Liver (tissue), 3 donors: Measurements from ENCODE around the gene IRGC.

Source experiments
- ATF3 ChIP-seq: IDR thresholded peaks from 2 replicates; pipeline ENCODE4 v1.6.1; 2016; ENCODE audit warnings: antibody characterized with exemption
- EGR1 ChIP-seq, 2 donors: IDR thresholded peaks; 2 replicates each; pipeline ENCODE4 v1.6.1; 2016 to 2018; ENCODE audit warnings: antibody characterized with exemption in 2 of 2, low read depth in 2 of 2
- FOXA1 ChIP-seq: IDR thresholded peaks from 2 replicates; pipeline ENCODE4 v1.6.1; 2016; ENCODE audit warnings: antibody characterized with exemption
- FOXA2 ChIP-seq: IDR thresholded peaks from 2 replicates; pipeline ENCODE4 v1.6.1; 2016; ENCODE audit warnings: antibody characterized with exemption
- HNF4G ChIP-seq: IDR thresholded peaks from 2 replicates; pipeline ENCODE4 v1.6.1; 2016; ENCODE audit warnings: antibody characterized with exemption
- RAD21 ChIP-seq, 2 donors: IDR thresholded peaks; 2 replicates each; pipeline ENCODE4 v1.6.1; 2016; ENCODE audit warnings: antibody characterized with exemption in 2 of 2, mild to moderate bottlenecking in 2 of 2
- SP1 ChIP-seq: IDR thresholded peaks from 2 replicates; pipeline ENCODE4 v1.6.1; 2018; ENCODE audit warnings: antibody characterized with exemption, mild to moderate bottlenecking
- TF ChIP-seq, protein P1 (sequence below): fragments of 150-350 bp; IDR thresholded peaks from 2 replicates; pipeline ENCODE4 v1.5.1; 2017; ENCODE audit warnings: improper control_type of control experiment, low read depth, low read length; ENCODE audit not compliant: missing input control
- TF ChIP-seq, protein P2 (sequence below): IDR thresholded peaks from 2 replicates; pipeline ENCODE4 v1.6.1; 2016; ENCODE audit warnings: antibody characterized with exemption
- TF ChIP-seq, protein P3 (sequence below): IDR thresholded peaks from 2 replicates; pipeline ENCODE4 v1.6.1; 2016; ENCODE audit warnings: antibody characterized with exemption
- donor health status: healthy.
- donor health status: healthy.

GRCh38 chr19:43748685-43749084 is 32.8 kb downstream of the IRGC start:
- TF ChIP-seq, protein P1, sequence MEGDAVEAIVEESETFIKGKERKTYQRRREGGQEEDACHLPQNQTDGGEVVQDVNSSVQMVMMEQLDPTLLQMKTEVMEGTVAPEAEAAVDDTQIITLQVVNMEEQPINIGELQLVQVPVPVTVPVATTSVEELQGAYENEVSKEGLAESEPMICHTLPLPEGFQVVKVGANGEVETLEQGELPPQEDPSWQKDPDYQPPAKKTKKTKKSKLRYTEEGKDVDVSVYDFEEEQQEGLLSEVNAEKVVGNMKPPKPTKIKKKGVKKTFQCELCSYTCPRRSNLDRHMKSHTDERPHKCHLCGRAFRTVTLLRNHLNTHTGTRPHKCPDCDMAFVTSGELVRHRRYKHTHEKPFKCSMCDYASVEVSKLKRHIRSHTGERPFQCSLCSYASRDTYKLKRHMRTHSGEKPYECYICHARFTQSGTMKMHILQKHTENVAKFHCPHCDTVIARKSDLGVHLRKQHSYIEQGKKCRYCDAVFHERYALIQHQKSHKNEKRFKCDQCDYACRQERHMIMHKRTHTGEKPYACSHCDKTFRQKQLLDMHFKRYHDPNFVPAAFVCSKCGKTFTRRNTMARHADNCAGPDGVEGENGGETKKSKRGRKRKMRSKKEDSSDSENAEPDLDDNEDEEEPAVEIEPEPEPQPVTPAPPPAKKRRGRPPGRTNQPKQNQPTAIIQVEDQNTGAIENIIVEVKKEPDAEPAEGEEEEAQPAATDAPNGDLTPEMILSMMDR: no peak
- TF ChIP-seq HNF4G: no peak
- no peak for TF ChIP-seq EGR1 (IDR thresholded peaks at IDR 0.05; ENCODE audit: low read depth in 2 of 2)
- TF ChIP-seq SP1: no peak
- TF ChIP-seq, protein P2, sequence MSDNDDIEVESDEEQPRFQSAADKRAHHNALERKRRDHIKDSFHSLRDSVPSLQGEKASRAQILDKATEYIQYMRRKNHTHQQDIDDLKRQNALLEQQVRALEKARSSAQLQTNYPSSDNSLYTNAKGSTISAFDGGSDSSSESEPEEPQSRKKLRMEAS: no peak
- no peak for TF ChIP-seq FOXA2
- TF ChIP-seq ATF3: no peak
- TF ChIP-seq, protein P3, sequence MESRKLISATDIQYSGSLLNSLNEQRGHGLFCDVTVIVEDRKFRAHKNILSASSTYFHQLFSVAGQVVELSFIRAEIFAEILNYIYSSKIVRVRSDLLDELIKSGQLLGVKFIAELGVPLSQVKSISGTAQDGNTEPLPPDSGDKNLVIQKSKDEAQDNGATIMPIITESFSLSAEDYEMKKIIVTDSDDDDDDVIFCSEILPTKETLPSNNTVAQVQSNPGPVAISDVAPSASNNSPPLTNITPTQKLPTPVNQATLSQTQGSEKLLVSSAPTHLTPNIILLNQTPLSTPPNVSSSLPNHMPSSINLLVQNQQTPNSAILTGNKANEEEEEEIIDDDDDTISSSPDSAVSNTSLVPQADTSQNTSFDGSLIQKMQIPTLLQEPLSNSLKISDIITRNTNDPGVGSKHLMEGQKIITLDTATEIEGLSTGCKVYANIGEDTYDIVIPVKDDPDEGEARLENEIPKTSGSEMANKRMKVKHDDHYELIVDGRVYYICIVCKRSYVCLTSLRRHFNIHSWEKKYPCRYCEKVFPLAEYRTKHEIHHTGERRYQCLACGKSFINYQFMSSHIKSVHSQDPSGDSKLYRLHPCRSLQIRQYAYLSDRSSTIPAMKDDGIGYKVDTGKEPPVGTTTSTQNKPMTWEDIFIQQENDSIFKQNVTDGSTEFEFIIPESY: no peak
- TF ChIP-seq RAD21 (IDR thresholded peaks at IDR 0.05): no peak
- TF ChIP-seq FOXA1: no peak
